GM19395 (cell line): ENCODE measurements around the gene MRPL23.

ENCODE experiments used
- ATAC-seq: cut with Tn5 transposase; IDR thresholded peaks from one replicate; pipeline ENCODE4 v1.9.1; 2021; ENCODE audit warnings: mild to moderate bottlenecking, moderate library complexity; ENCODE audit not compliant: unreplicated experiment

MRPL23 gene

GRCh38 chr11:1952806-1953482 is 5.8 kb downstream of the MRPL23 start:
- ATAC-seq: no peak

GRCh38 chr11:1953489-1954266 is 6.5 kb downstream of the MRPL23 start:
- ATAC-seq: no peak

- ATAC-seq: no peak
These were observed 11.2 kb downstream of the MRPL23 start for GRCh38 chr11:1958367-1958766.

GRCh38 chr11:1959786-1960185 is 12.7 kb downstream of the MRPL23 start:
- ATAC-seq: no peak

- no peak for ATAC-seq
These were observed 16.7 kb downstream of the MRPL23 start for GRCh38 chr11:1963864-1964263.

GRCh38 chr11:1964348-1964747 is 17.2 kb downstream of the MRPL23 start:
- no peak for ATAC-seq

- ATAC-seq: no peak
These were observed 17.8 kb downstream of the MRPL23 start for GRCh38 chr11:1964955-1965354.

- no peak for ATAC-seq
These were observed 19.4 kb downstream of the MRPL23 start for GRCh38 chr11:1966531-1966930.

- no peak for ATAC-seq
These were observed 20.6 kb downstream of the MRPL23 start for GRCh38 chr11:1967641-1968225.

- no peak for ATAC-seq
These were observed 21.4 kb downstream of the MRPL23 start for GRCh38 chr11:1968454-1969002.

GRCh38 chr11:1969035-1969434 is 21.9 kb downstream of the MRPL23 start:
- no peak for ATAC-seq

- no peak for ATAC-seq
These were observed 22.6 kb downstream of the MRPL23 start for GRCh38 chr11:1969776-1970175.

- no peak for ATAC-seq
These were observed 23.8 kb downstream of the MRPL23 start for GRCh38 chr11:1970956-1971355.

GRCh38 chr11:1975185-1975584 is 28.1 kb downstream of the MRPL23 start:
- ATAC-seq: no peak

GRCh38 chr11:1978720-1979473 is 31.8 kb downstream of the MRPL23 start:
- ATAC-seq: no peak

GRCh38 chr11:1979607-1980006 is 32.5 kb downstream of the MRPL23 start:
- ATAC-seq: no peak

GRCh38 chr11:1982873-1983600 is 35.9 kb downstream of the MRPL23 start:
- ATAC-seq: no peak

- ATAC-seq: no peak
These were observed 36.4 kb downstream of the MRPL23 start for GRCh38 chr11:1983601-1983961.

GRCh38 chr11:1987024-1987423 is 39.9 kb downstream of the MRPL23 start:
- ATAC-seq: no peak

GRCh38 chr11:1988174-1988573 is 41.0 kb downstream of the MRPL23 start:
- ATAC-seq: no peak
